Measurements from ENCODE around the gene TMUB1.

Gene TMUB1

DNA sequence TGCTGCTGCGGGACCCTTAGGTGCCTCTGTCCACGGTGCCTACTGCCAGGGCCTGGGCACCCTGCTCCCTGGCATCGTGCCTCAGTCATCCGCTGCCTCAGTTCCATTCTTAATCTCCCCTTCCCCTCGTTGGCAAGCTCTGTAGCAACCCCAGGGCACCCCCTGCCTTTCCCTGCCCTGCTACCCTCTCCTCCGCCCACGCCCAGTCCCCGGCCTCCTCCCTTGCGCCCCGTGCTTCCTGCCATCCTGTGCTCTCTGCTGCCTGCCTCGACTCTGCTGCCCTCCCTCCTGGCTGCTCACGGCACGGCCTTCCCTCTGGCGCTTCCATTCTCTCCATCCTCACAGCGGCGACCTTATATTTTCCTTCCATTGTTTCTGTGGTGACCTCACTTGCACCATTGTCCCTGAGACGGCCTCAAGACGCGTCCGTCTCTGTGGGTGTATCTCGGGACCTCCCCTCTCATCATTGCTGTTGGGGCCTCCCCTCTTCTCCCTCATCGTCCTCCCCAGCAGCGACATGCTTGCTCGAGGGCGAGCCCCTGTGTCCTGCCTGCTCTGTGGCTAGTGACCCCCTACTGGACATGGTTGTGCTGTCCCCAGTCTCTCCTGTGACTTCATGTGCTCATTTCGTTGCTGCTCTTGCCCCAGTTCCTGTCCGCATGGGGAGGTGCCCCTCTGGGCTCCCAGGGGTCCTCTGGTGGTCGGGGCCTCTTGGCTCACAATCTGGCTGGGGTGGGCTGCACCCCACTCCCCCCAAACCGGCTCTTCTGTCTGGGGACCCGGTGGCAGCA is 38.3 kb upstream of the TMUB1 start:
- no peak for DNase-seq
- ATAC-seq: no peak

DNA sequence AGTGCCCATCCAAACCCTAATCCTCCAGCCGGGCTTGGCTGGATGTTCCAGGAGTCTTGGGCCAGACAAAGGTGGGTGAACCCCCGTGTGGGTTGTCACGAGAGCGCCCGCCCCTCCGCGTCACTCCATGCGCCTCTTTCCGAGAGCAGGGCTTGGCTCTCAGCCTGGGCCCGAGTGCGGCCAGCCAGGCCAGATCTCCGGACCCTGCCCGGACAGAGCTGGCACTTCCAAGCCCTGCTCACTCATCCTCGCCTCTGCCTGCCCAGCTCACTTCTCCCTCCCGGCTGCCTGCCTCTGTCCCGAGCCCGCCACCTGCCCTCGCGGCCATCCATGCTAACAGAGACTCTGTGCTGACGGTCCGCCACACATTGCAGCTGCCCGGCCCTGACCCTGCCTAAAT is 37.6 kb upstream of the TMUB1 start:
- DNase-seq (no peak), ATAC-seq (no peak)

DNA sequence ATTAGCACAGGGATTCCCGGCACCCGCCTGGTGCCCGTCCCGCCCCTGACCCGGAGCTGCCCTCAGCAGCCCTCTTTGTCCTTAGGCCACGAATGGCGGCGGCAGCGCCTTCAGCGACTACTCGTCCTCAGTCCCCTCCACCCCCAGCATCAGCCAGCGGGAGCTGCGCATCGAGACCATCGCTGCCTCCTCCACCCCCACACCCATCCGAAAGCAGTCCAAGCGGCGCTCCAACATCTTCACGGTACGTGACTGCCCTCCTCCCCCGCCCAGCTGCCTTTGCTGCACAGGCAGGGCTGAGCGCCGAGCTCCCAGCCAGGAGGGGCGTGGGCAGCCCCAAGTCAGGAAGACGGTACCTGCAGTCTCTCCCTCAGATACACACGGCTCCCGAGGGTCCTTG is 36.6 kb upstream of the TMUB1 start:
- ATAC-seq: no peak
- no peak for DNase-seq

- ATAC-seq: no peak
Observed at GRCh38 chr7:151119055-151119415, 35.7 kb upstream of the TMUB1 start.

DNA sequence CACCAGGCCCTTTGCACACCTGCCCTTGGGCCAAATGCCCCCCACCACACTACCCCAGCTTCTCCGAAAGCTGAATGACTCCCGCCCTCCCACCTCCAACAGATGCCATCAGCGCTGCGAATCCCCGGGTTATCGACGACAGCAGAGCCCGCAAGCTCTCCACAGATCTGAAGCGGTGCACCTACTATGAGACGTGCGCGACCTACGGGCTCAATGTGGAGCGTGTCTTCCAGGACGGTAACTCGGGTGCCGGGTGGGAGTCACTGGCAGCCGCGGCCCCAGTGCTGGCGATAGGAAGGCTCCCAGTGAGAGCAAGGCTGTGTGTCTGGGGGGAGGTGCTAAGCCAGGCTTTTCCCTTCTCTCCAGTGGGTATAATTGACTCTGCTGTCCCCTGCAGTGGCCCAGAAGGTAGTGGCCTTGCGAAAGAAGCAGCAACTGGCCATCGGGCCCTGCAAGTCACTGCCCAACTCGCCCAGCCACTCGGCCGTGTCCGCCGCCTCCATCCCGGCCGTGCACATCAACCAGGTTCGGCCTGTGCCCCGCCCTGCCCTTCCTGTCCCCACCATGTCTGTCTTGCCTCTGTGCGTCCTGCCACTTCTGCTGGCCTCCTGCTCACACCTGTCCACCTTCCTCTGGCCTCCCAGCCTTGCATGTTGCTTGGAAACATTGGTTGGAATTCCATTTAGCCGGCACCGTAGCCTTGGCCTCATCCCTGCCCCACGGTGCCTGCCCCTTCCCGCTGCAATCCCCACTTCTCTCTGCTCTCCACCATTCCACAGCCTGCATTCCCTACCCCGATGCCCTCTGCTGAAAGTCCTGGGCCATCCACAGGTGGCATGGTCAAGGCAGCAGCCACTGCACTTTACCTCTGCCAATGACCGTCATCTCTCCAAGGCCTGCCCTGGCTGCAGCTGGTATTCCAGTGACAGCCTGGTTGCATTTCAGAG is 35.1 kb upstream of the TMUB1 start:
- ATAC-seq (no peak), DNase-seq (no peak)

More at GRCh38 chr7:151119055-151119415, 35.7 kb upstream of the TMUB1 start:
- no peak for DNase-seq

- no peak for DNase-seq
- no peak for ATAC-seq
Observed at GRCh38 chr7:151117565-151117964, 34.3 kb upstream of the TMUB1 start.

DNA sequence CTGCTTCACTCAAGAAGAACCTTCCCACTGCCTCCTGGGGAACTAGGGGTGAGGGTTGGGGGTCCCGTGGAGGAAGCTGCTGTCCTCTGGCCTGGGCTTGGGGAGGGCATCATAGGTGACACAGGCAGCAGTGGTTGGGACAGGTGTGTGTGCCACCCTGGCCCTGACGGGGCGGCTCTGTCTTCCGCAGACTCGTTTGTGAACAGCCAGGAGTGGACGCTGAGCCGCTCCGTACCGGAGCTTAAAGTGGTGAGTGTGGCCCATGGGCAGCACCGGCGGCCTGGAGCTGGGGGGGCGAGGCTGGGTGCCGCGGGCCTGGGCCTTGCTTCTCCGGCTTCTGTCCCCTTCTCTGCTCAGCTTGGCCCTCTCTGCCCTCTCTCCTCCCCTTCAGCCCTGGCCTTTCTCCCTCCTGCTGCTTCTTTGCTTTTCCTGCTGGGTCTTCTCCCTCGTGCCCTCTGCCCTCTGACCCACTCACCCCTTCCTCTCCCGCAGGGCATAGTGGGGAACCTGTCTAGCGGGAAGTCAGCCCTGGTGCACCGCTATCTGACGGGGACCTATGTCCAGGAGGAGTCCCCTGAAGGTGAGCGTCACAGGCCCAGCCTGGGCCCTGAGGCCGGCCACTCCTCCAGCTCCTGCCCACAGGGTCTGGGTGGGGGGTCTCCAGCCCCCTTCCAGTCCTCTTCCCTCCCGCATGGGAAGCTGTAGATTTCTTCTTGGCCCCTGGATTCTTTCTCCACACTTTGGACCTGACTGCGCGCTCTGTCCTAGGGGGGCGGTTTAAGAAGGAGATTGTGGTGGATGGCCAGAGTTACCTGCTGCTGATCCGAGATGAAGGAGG is 33.5 kb upstream of the TMUB1 start:
- DNase-seq (no peak), ATAC-seq (no peak)

GRCh38 chr7:151115836-151116418 is 32.6 kb upstream of the TMUB1 start:
- no peak for DNase-seq
- ATAC-seq: no peak

DNA sequence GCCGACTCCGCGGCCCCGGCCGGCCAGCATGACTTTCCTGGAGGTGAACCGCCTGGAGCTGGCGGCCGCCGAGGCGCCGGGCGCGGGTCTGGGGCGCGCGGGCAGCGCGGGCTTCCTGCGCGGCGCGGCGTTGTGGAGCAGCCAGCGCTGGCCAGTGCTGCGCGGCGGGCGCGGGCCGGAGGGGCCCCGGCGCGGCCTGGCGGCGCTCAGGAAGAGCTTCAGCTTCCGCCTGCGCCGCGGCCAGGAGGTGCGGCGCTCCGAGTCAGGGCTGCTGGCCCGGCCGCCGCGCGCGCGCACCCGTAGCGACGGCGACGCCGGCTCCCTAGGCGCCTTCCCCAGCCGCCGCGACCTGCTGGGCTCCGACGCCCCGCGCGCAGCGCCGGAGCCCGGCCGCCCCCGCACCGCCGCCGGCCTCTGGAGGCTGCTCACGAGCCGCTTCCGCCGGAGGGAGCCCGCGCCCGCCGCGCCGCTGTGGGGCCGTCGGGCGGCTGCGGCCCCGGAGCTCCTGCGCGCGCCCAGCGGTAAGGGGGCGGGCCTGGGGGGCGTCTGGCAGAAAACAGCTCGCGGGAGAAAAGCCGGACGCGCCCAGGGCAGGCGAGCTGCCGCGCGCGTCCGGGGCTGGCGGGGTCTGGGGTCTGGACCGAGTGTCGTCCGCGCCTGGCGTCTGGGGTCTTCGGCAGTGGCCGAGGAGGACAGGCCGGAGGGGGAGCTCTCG is 32.0 kb upstream of the TMUB1 start:
- DNase-seq (peak; percentile 52), ATAC-seq (peak; percentile 33)

DNA sequence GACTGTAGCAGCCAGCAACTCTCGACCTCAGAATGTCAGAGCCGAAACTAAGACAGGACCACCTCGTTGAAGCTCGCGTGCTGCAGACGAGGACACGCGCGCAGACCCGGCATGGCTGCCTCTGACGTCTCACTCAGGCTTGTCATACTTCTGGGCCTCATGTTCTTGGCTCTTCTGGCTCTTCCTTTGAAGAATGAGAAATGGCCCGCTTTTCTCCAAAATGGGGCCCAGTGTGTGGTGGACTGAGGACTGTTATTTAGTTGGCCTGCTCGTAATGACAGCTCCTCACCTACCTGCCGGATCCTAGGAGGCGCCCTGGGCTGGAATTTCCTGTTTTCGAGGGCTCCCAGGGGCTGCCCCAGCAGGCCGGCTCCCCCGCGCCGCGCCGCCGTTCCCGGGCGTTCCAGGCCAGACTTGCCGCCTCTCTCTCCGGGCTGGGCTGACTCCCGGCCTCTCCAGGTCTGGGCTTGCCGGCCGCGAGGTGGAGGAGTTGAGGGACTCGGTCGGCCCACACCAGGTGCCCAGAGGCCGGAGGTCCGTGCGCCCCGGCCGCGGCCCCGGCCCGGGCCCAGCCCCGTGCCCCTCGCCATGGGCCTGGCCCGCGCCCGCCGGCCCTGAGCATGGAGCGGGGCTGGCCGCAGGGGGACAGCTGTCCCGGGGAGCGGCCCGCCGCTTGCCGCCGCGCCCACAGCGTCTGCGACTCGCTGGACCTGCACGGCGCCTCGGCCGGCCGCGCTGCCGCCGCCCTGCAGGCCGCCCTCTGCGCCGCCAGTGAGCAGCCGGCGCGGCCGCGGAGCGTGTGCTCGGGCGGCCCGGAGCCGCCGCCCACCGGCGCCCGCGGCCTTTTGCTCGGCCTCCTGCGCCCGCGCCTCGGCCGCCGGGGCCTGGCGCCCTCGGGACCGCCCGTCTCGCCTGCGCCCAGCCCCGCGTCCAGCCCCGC is 31.1 kb upstream of the TMUB1 start:
- no peak for DNase-seq
- ATAC-seq: no peak

DNA sequence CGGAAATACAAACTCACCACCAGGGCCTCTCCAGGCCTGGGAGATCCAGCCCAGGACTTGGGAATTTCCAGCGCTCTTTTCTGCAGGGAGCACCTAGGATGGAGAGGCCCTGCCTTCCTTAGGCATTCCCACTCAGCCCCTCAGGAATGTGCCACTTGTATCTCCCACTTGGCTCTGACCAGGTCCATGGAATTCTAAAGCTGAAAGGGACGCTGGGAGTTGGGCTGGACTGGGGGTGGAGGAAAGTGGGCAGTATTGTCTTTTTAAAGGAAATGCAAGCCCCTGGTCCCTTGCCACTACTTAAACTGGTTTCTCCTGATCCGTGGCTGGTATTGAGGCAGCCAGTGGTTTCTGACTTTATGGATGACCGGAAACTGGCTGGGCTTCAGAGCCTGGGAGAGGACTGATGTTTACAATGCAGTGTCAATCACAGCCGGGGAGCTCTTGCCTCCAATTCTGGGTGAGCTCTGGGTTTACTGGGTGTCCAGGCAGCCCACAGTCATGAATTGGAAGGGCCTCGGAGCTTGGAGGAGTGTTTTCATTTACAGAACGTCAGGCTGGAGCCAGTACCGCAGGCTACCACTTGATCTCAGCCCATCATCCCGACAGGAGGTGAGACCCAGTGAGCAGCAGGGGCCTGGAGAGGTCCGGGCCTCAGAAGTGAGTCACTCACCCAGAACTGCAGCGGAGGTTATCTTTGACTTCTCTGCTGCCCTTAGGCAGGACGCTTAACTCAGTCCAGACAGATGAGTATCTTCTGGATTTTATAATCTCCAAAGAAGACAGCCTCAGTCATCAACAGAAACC is 30.3 kb upstream of the TMUB1 start:
- no peak for ATAC-seq
- DNase-seq: no peak

- ATAC-seq: peak; percentile 78
- DNase-seq: peak; percentile 81
Observed at GRCh38 chr7:151110941-151111645, 27.8 kb upstream of the TMUB1 start.

DNA sequence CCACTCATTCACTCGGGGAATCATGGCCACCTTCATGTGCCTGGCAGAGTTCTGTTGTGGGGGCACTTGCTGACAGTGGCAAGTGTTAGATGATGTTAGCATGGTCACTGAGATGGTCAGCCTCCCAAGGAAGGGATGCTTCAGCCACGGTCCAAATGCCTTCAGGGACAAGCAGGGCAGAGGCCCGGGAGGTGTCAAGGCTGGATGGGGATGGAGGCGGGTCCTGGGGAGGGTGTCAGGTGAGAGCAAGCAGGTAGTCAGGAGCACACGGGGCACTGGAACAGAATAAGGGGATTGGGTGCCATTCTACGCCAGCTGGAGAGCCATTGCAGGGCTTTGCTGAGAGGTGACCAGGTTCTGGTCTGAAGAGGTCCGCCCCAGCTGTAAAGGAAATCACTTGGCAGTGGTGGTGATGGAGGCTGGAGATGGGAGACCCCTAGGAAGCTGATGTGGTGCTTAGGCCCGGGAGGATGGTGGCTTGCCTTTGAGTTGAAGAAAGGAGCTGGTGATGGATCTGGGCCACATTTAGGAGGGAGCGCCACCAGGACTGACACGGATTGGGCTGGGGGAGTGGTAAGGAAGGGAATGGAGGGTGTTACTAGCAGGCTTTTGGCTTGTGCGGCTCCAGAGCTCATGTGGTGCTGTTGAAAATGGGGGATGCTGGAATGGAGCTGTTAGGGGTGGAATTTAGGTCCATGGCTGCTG is 27.1 kb upstream of the TMUB1 start:
- ATAC-seq (no peak), DNase-seq (no peak)

DNA sequence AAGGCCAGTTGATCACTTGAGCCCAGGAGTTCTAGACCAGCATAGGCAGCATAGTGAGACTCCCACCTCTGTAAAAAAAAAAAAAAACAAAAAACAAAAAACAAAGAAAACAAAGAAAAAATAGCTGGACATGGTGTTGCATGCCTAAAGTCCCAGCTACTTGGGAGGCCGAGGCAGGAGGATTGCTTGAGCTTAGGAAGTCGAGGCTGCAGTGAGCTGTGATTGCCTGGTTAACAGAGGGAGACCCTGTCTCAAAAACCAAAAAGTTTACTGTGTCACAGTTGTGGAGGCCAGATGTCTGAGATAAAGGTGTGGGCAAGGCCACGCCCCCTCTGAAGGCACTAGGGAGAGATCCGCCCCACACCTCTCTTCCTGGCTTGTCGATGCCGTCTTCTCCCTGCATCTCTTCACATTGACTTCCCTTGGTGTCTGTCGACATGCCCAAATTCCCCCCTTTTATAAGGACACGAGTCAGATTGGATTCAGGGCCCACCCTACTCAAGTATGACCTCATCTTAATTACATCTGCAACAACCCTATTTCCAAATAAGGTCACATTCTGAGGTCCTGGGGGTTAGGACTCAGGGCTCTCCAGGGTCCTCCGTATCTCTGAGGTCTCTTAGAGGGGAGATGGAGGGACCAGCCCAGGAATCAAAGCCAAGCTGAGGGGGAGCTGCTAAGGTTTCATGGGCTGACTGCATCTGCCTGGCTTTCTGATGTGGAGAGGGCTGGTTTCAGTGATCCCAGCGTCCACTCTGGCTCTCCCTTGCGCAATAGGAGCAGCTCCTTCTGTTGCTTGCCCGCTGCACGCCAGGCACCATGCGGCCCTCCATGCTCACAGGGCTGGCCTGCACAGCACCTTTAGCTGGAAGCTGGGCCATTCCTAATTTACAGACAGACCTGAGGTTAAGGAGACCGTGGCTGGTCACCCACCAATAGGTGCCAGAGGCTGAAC is 26.1 kb upstream of the TMUB1 start:
- no peak for DNase-seq
- ATAC-seq: no peak

- DNase-seq: no peak
- ATAC-seq: no peak
Observed at GRCh38 chr7:151107882-151108281, 24.6 kb upstream of the TMUB1 start.

GRCh38 chr7:151104411-151105235 is 21.3 kb upstream of the TMUB1 start:
- DNase-seq (no peak), ATAC-seq (no peak)
